ENCODE results near the gene FRMD6.

DNA sequence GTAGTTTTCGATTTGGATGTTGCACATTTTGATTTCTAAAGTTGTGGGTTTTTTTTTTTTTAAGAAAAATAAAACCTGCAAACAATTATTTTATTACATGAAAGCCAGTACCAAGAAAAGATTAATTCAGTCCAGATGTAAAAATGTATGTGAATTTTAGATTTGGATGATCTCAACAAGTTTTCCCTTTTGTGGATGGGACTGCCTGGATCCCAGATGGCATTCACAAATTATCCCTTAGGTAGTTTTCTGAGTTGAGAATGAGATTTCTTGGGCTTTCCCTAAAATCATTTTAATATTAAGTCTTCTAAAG, 2.8 kb downstream of the FRMD6 start:
- TF ChIP-seq, protein P1, sequence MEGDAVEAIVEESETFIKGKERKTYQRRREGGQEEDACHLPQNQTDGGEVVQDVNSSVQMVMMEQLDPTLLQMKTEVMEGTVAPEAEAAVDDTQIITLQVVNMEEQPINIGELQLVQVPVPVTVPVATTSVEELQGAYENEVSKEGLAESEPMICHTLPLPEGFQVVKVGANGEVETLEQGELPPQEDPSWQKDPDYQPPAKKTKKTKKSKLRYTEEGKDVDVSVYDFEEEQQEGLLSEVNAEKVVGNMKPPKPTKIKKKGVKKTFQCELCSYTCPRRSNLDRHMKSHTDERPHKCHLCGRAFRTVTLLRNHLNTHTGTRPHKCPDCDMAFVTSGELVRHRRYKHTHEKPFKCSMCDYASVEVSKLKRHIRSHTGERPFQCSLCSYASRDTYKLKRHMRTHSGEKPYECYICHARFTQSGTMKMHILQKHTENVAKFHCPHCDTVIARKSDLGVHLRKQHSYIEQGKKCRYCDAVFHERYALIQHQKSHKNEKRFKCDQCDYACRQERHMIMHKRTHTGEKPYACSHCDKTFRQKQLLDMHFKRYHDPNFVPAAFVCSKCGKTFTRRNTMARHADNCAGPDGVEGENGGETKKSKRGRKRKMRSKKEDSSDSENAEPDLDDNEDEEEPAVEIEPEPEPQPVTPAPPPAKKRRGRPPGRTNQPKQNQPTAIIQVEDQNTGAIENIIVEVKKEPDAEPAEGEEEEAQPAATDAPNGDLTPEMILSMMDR (conservative IDR thresholded peaks at IDR 0.05; ENCODE audit: low read length): no peak
- TF ChIP-seq EZH2phosphoT487 (IDR thresholded peaks at IDR 0.05; ENCODE audit: borderline replicate concordance): no peak

Measured in Loucy (cell line).